NCI-H748 (cell line): Measurements from ENCODE around the gene NPAS3.

ENCODE experiments used
- DNase-seq: peaks from one replicate; lab custom pipeline; 2025; ENCODE audit not compliant: unreplicated experiment; lab: John Stamatoyannopoulos, UW

The NPAS3 gene

GRCh38 chr14:33569821-33570687 is 631.4 kb downstream of the NPAS3 start:
- DNase-seq, result no peak

- no peak for DNase-seq
Measured at GRCh38 chr14:33570694-33571310, 632.1 kb downstream of the NPAS3 start.

GRCh38 chr14:33573301-33573880 is 634.7 kb downstream of the NPAS3 start:
- DNase-seq, result no peak

GRCh38 chr14:33576014-33576413 is 637.3 kb downstream of the NPAS3 start:
- no peak for DNase-seq

GRCh38 chr14:33578461-33579216 is 640.0 kb downstream of the NPAS3 start:
- no peak for DNase-seq

- DNase-seq, result no peak
Measured at GRCh38 chr14:33580231-33580749, 641.6 kb downstream of the NPAS3 start.

GRCh38 chr14:33580841-33581240 is 642.2 kb downstream of the NPAS3 start:
- no peak for DNase-seq

- no peak for DNase-seq
Measured at GRCh38 chr14:33584697-33585096, 646.0 kb downstream of the NPAS3 start.

- no peak for DNase-seq
Measured at GRCh38 chr14:33586806-33587205, 648.1 kb downstream of the NPAS3 start.

- no peak for DNase-seq
Measured at GRCh38 chr14:33587791-33588190, 649.1 kb downstream of the NPAS3 start.

GRCh38 chr14:33588771-33589170 is 650.1 kb downstream of the NPAS3 start:
- DNase-seq, result no peak

- DNase-seq, result no peak
Measured at GRCh38 chr14:33589334-33589733, 650.7 kb downstream of the NPAS3 start.

- DNase-seq, result no peak
Measured at GRCh38 chr14:33590891-33591630, 652.4 kb downstream of the NPAS3 start.

- no peak for DNase-seq
Measured at GRCh38 chr14:33592297-33592696, 653.6 kb downstream of the NPAS3 start.

GRCh38 chr14:33596211-33597080 is 657.8 kb downstream of the NPAS3 start:
- no peak for DNase-seq

GRCh38 chr14:33598582-33598981 is 659.9 kb downstream of the NPAS3 start:
- DNase-seq, result no peak

GRCh38 chr14:33602396-33602795 is 663.7 kb downstream of the NPAS3 start:
- peak; percentile 17 for DNase-seq

GRCh38 chr14:33606591-33606990 is 667.9 kb downstream of the NPAS3 start:
- no peak for DNase-seq

GRCh38 chr14:33609582-33609981 is 670.9 kb downstream of the NPAS3 start:
- DNase-seq, result no peak

- DNase-seq, result no peak
Measured at GRCh38 chr14:33610121-33610520, 671.4 kb downstream of the NPAS3 start.
